Stimulated activated effector memory CD8-positive, alpha-beta T cell treated with anti-CD3 and anti-CD28 coated beads, Interleukin-12 subunit alpha, Interleukin-12 subunit beta, amount 100 ng/mL, for 72 hours (primary cell): ENCODE results near the gene PERM1.
A peak's percentile ranks its signal among the peaks of the same experiment; 100 is the strongest.
"Not testable (repeated sequence)": the region's sequence is repeated elsewhere in the genome, so short reads cannot be mapped to it uniquely, and the experiment has no call there.

ENCODE experiments used
- ATAC-seq: fragments of 150-1000 bp; cut with Tn5 transposase; 2 replicates; pipeline ENCODE4 v1.10.0; 2021
- DNase-seq, 2 donors: peaks; one replicate each; pipeline ENCODE4 v3.0.0; 2021 to 2022; ENCODE audit warnings: low spot score in 2 of 2
- H3K27ac Mint-ChIP-seq: one replicate; pipeline ENCODE4 v1.8.0; 2022; ENCODE audit warnings: mild to moderate bottlenecking, mixed read lengths
- H3K36me3 Mint-ChIP-seq: one replicate; pipeline ENCODE4 v1.8.0; 2022; ENCODE audit warnings: mild to moderate bottlenecking, mixed read lengths
- H3K4me1 Mint-ChIP-seq: one replicate; pipeline ENCODE4 v1.8.0; 2022; ENCODE audit warnings: mixed read lengths
- H3K4me3 Mint-ChIP-seq: one replicate; pipeline ENCODE4 v1.8.0; 2022; ENCODE audit warnings: mild to moderate bottlenecking, mixed read lengths
- H3K9me3 Mint-ChIP-seq: one replicate; pipeline ENCODE4 v1.8.0; 2022; ENCODE audit warnings: mixed read lengths

The PERM1 gene

DNA sequence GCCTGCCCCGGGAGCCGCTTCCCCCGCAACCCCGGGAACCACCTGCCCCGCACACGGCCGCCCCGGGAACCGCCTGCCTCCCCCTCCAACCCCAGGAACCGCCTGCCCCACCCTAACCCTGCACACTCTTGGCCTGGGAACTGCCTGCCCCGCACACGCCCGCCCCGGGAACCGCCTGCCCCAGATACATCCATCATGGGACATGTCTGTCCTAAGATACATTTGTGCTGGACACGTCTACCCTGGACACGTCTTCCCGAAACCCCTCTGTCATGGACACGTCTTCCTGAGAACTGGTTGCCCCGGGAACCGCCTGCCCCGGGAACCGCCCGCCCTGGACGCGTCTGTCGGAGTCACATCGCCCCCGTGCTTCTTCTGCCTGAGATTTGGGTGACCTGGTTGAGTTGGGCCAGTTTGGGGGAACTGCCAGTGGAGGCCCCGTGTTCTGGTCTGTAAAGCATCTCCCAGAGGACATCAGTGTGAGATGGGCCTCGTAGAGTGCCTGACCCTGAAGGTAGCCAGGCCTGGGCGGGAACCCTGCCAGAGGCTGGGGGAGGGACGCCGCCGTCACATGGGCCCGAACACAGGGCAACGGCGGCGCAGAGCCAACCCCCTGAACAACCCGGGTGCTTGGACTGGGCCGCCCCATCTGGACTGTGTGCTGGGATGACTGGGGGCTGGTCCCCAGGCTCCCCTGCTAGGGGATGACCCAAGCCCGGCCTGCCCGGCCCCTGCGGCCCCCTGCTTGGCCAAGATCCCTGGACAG, 3.6 kb downstream of the PERM1 start:
- no peaks in the 10 kb centered on the region for H3K36me3 Mint-ChIP-seq
- H3K9me3 Mint-ChIP-seq = no peaks in the 10 kb centered on the region
- H3K4me3 Mint-ChIP-seq = no peak overlapping the region
- peaks cover 6% of the 10 kb centered on the region for H3K4me1 Mint-ChIP-seq
- H3K27ac Mint-ChIP-seq = peak overlapping the region; percentile 45
- ATAC-seq = no peak
- no peak for DNase-seq

DNA sequence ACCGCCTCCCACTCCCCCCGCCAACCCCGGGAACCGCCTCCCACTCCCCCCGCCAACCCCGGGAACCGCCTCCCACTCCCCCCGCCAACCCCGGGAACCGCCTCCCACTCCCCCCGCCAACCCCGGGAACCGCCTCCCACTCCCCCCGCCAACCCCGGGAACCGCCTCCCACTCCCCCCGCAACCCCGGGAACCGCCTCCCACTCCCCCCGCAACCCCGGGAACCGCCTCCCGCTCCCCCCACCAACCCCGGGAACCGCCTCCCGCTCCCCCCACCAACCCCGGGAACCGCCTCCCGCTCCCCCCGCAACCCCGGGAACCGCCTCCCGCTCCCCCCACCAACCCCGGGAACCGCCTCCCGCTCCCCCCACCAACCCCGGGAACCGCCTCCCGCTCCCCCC, 5.1 kb downstream of the PERM1 start:
- H3K27ac Mint-ChIP-seq, H3K4me1 Mint-ChIP-seq, DNase-seq, H3K9me3 Mint-ChIP-seq, H3K4me3 Mint-ChIP-seq, H3K36me3 Mint-ChIP-seq, ATAC-seq: not testable (repeated sequence)

DNA sequence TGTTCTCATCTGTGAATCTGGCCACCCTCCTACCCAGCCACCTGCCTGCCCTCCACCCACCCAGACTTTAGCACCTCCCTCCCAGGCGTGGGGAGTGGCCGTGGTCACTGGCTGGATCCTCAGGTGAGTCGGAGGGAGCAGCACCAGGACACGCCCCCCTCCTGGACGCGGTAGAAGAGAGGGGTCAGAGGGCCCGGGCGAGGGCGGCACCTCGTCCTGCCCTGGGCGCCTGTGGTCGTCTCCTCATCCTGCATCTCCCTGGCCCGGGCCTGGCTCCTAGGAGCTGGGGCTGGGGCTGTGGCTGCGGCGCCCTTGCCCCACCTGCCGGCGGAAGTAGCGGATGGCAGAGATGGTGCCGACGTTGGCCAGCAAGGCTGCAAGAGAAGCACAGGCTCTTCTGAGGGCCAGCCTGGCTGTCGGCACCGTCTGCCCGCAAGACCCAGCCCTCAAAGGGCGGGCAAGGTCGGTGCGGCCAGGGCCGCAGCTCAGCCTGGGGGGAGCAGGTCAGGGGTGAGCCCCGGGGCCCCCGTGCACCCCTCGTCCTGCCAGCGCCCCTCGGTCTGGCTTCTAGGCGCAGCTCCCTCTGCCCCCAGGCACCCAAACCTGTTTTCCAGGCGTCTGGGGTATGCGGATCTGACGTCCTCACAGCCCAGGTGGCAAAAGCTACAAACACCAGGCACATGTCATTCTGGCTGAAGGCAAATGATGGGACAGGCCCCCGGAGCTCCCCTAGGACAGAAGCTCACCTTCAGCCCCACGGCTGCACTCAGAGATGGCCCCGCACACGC, 5.8 kb downstream of the PERM1 start:
- DNase-seq (peak; percentile 57 to 77), ATAC-seq (peak; percentile 85)
- no peaks in the 10 kb centered on the region for H3K36me3 Mint-ChIP-seq
- peaks cover 6% of the 10 kb centered on the region for H3K4me1 Mint-ChIP-seq
- H3K9me3 Mint-ChIP-seq = no peaks in the 10 kb centered on the region
- peak overlapping the region; percentile 46 for H3K4me3 Mint-ChIP-seq
- H3K27ac Mint-ChIP-seq = no peak overlapping the region

DNA sequence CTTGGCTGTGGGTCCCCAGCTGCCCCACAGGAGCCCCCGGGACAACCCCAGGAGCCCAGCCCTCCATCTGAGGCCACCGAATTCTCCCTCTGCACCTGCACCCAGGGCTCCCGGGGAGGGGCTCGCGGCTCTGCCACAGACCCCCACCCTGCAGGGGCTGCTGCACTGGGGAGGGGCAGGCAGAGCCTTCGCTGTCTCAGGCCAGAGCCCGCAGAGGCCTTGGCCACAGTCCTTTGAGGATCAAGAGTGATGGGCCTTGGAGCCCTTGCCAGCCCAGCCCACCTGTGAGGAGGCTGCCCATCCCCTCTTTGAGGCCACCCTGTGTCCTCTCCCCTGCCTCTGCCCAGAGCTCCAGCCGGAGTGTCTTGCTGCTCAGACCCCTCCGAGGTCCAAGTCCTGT, 6.5 kb downstream of the PERM1 start:
- H3K36me3 Mint-ChIP-seq = no peaks in the 10 kb centered on the region
- peak overlapping the region; percentile 46 for H3K4me3 Mint-ChIP-seq
- no peak overlapping the region for H3K27ac Mint-ChIP-seq
- no peaks in the 10 kb centered on the region for H3K9me3 Mint-ChIP-seq
- ATAC-seq (no peak), DNase-seq (no peak)
- peaks cover 6% of the 10 kb centered on the region for H3K4me1 Mint-ChIP-seq

DNA sequence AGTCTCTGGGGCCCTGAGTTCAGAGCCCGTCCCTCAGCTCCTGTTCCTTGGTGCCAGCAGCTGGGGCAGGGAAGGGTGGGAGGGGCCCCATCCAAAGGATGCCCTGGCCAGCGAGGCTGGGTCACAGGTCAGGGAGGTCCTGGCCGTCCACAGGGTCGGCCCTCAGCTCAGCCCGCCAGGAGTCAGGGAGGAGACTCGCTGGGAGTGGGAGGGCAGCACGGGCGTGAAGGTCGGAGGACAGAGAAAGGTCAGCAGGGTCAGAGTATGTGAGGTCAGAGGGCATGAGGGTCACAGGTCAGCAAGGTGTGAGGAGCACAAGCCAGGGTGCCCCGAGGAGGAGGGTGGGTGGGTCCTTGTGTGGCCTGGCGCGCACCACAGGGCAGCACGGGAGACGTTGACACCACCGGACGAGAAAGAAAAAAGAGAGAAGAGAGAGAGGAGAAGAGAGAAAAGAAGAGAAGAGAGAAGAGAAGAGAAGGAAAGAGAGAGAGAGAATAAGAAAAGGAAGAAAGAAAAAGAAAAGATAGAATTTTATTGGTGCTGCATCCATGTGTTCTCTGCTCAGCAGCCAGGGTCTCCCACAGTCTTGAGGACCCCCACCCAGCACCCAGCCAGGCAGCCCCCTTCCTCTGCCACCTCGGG, 7.1 kb downstream of the PERM1 start:
- H3K4me1 Mint-ChIP-seq = peaks cover 6% of the 10 kb centered on the region
- H3K36me3 Mint-ChIP-seq = no peaks in the 10 kb centered on the region
- H3K4me3 Mint-ChIP-seq = no peak overlapping the region
- no peaks in the 10 kb centered on the region for H3K9me3 Mint-ChIP-seq
- ATAC-seq = no peak
- H3K27ac Mint-ChIP-seq = no peak overlapping the region
- no peak for DNase-seq

DNA sequence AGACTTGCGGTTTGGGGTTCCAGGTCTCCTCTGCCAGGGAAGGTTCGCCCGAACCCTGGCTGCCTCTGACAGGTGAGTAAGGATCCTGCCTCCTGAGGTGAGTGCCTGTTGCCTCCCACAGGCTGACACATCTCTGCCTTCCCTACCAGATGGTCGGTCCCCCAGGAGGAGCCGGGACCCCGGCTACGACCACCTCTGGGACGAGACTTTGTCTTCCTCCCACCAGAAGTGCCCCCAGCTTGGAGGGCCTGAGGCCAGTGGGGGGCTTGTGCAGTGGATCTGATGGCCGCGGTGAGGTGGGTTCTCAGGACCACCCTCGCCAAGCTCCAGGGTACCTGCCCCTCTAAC, 7.6 kb downstream of the PERM1 start:
- DNase-seq = no peak
- Mint-ChIP-seq H3K4me1 (peaks cover 6% of the 10 kb centered on the region), H3K9me3 (no peaks in the 10 kb centered on the region), H3K4me3 (no peak overlapping the region), H3K36me3 (no peaks in the 10 kb centered on the region), H3K27ac (no peak overlapping the region)
- ATAC-seq = no peak

DNA sequence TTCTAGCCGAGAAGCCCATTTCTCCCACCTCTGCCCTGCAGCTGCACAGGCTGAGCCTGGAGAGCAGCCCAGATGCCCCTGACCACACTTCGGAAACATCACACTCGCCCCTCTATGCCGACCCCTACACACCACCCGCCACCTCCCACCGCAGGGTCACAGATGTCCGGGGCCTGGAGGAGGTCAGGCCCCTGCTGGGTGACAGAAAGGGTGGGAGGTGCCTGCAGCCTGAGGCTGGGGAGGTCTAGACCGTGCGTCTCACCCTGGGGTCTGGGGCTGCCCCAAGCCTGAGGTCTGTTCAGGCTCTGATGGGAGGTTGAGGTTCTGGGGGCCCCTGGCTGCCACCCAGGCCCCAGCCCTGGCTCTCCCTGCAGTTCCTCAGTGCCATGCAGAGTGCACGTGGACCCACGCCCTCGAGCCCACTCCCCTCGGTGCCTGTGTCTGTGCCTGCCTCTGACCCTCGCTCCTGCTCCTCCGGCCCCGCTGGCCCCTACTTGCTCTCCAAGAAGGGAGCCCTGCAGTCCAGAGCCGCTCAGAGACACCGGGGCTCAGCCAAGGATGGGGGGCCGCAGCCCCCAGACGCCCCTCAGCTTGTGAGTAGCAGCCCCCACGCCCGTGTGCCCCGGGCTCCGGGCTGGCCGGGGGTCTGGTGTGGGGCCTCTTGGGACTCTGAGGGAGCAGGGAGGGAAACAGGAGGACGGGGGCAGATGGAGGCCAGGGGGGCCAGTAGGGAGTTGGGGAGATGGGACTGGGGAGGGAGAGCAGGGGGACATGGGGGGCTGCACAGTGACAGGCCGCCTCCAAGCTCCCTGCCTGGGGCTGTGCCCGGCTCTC, 8.2 kb downstream of the PERM1 start:
- Mint-ChIP-seq H3K4me1 (peaks cover 6% of the 10 kb centered on the region), H3K36me3 (no peaks in the 10 kb centered on the region), H3K27ac (no peak overlapping the region), H3K9me3 (no peaks in the 10 kb centered on the region), H3K4me3 (no peak overlapping the region)
- ATAC-seq (no peak), DNase-seq (no peak)

DNA sequence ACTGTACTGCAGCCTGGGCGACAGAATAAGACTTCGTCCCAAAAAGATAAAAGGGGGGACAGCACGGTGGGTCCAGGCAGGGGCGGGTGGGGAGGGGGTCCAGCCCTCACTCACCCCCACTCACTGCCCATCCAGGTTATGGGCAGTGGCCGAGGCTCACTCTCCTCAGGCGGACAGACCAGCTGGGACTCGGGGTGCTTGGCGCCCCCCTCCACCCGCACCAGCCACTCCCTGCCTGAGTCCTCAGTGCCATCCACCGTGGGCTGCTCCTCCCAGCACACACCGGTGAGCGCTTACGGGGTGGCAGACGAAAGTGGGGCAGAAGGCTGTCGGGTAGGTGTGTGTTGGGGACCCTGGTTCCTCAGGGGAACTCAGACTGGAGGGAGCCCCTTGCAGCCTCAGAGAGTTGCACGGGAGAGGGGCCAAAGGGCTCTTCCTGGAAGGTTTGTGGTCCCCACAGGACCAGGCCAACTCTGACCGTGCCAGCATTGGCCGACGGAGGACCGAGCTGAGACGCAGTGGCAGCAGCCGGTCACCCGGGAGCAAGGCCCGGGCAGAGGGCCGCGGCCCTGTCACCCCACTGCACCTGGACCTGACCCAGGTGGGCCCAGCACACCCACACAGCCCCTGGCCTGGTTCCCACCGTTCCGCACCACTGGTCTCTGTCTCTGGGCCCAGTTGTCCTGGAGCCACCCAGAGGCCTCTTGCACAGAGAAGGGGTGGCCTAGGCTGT, 9.0 kb downstream of the PERM1 start:
- Mint-ChIP-seq H3K9me3 (no peaks in the 10 kb centered on the region), H3K4me1 (peaks cover 6% of the 10 kb centered on the region)

DNA sequence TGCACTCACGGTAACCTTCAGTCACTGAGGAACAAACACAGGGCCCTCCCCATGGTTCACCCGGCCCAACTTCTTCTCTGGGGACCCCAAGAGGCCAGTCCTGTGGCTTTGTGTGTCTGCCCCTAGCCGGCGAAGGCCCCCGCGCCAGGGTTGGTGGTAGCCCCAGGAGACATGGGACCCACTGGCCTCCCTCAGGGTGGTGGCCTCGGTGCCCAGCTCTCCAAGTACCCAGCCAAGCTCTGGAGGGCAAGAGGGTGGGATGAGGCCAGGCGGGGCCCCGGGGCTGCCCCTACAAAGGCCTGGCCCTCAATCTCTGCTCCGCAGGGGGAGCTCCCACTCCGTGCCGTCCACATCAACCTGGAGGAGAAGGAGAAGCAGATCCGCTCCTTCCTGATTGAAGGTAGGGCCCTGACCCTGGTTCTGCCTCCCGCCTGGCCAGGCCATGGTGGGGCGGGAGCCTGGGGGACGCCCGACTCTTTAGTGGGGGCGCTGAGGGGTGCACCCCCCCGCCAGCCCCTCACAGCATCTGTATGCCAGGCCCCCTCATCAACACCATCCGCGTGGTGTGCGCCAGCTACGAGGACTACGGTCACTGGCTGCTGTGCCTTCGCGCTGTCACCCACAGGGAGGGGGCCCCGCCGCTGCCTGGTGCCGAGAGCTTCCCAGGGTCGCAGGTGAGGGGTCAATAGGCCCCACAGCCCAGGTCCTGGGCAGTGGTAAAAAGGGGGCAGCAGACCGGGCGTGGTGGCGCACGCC, 10.0 kb downstream of the PERM1 start:
- no peaks in the 10 kb centered on the region for H3K36me3 Mint-ChIP-seq

More for the DNA sequence above, 9.0 kb downstream of the PERM1 start:
- H3K36me3 Mint-ChIP-seq = no peaks in the 10 kb centered on the region
- no peak for ATAC-seq
- no peak for DNase-seq
- no peak overlapping the region for H3K27ac Mint-ChIP-seq
- H3K4me3 Mint-ChIP-seq = no peak overlapping the region

DNA sequence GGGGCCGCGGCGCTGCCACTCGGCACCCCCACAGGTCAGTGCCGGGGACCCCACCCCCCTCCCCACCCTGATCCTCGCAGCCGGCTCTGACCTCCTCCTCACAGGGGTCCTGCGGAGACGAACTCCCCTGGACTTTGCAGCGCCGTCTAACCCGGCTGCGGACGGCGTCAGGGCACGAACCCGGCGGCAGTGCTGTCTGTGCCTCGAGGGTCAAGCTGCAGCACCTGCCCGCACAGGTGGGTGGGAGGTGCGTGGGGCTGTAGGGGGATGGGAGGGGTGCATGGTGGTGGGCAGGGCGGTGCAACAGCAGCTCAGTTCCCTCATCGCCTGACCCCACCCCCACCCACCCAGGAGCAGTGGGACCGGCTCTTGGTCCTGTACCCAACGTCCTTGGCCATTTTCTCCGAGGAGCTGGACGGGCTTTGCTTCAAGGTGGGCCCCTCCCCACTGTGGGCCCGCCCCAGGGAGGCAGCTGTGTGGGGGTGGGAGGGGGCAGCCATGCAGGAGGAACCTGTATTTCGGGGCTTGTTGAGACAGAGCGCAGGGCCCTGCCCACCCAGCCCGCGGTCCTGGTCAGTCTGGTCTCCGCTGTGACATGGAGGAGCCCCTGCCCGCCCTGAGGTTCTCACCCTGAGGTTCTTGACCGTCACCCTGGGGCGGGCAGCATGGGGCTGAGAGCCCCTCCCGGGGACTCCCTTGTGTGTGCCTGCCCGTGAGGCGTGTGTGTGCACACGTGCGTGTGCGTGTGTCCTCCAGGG, 10.7 kb downstream of the PERM1 start:
- Mint-ChIP-seq H3K4me1 (peaks cover 6% of the 10 kb centered on the region), H3K27ac (no peak overlapping the region), H3K4me3 (no peak overlapping the region), H3K9me3 (no peaks in the 10 kb centered on the region), H3K36me3 (no peaks in the 10 kb centered on the region)
- DNase-seq (no peak), ATAC-seq (no peak)

More for the DNA sequence above, 10.0 kb downstream of the PERM1 start:
- Mint-ChIP-seq H3K4me1 (peaks cover 6% of the 10 kb centered on the region), H3K4me3 (no peak overlapping the region), H3K9me3 (no peaks in the 10 kb centered on the region), H3K27ac (no peak overlapping the region)
- DNase-seq (no peak), ATAC-seq (no peak)

DNA sequence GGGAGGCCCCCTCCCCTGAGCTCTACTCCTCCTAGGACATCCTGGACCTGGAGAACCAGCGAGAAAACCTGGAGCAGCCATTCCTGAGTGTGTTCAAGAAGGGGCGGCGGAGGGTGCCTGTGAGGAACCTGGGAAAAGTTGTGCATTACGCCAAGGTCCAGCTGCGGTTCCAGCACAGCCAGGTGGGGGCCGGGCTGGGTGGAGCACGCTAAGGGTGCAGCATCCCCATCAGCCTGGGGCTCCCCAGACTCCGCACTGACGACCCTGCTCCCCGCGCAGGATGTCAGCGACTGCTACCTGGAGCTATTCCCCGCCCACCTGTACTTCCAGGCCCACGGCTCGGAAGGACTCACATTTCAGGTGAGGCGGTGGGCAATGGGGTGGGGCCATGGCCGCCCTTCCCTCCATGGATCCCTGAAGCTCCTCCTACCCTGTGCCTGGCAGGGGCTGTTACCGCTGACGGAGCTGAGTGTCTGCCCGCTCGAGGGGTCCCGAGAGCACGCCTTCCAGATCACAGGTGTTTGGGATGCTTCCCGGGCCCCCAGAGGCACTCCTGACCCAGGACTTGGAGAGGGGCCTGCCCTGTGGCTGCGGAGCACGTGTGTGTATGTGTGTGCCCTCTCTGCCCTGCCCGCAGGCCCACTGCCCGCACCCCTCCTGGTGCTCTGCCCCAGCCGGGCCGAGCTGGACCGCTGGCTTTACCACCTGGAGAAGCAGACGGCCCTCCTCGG, 11.5 kb downstream of the PERM1 start:
- ATAC-seq = no peak
- no peak for DNase-seq
- H3K4me3 Mint-ChIP-seq = no peak overlapping the region
- H3K9me3 Mint-ChIP-seq = no peaks in the 10 kb centered on the region
- no peak overlapping the region for H3K27ac Mint-ChIP-seq
- H3K4me1 Mint-ChIP-seq = peaks cover 5% of the 10 kb centered on the region
- no peaks in the 10 kb centered on the region for H3K36me3 Mint-ChIP-seq

DNA sequence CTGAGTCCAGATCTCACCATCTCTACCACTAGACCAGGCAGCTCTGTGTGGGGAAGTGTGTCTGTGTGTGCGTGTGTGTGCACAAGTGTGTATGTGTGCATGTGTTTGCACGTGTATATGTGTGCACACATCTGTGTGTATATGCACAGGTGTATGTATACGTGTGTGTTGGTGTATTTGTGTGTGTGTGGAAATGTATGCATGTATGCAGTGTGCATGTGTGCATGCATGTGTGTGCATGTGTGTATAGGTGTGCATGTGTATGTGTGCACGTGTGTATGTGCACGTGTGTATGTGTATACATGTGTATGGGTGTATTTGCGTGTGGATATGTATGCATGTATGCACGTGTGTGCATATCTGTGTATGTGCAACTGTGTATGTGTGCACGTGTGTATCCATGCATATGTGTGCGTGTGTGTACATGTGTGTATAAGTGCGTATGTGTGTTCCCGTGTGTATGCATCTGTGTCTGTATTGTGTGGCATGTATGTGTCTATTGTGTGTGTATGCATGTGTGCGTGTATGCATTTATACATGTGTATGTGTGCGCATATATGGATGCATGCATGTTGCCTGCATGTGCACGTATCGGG, 12.5 kb downstream of the PERM1 start:
- H3K27ac Mint-ChIP-seq = no peak overlapping the region
- no peak overlapping the region for H3K4me3 Mint-ChIP-seq
- no peaks in the 10 kb centered on the region for H3K36me3 Mint-ChIP-seq
- DNase-seq = no peak
- H3K9me3 Mint-ChIP-seq = no peaks in the 10 kb centered on the region
- H3K4me1 Mint-ChIP-seq = peaks cover 6% of the 10 kb centered on the region
- no peak for ATAC-seq
